Erythroblast (primary cell): Measurements from ENCODE around the gene PRPF4.

Source experiments
- GATA1 ChIP-seq: IDR thresholded peaks from 2 replicates; pipeline ENCODE4 v1.6.1; 2011; ENCODE audit warnings: low read depth, mild to moderate bottlenecking, control low read depth, low read length, moderate library complexity
- POLR2A ChIP-seq: IDR thresholded peaks from 2 replicates; pipeline ENCODE4 v1.6.1; 2011; ENCODE audit warnings: mild to moderate bottlenecking, low read length

DNA sequence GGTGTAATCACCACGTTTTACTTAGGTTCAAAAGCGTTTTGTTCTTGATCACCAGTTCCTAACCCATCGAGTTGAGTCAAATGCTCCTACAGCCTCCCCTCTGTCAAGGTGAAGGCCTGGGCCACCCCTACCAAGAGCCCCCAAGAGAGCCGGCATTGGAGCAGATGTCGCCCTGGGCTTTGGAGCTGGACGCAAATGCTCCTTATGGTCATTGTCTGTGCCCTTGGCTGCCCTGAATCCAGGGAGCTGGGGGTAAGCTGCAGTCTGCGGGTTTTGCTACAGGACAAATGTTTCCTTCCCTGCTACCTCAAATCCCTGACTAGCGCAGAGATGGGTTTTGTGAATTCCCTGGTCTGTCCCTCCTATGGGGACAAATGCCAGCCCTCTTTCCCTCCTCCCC is 22.9 kb downstream of the PRPF4 start:
- TF ChIP-seq POLR2A (no peak), GATA1 (no peak)
